ENCODE measurements around the gene DCAF11. TPM values are rescaled to one million over a fixed set of nuclear protein-coding genes. Genes with fewer than 3 reads are reported as not detected.

Gene DCAF11
- total and polyA plus RNA-seq, 2 of the 13 experiments (the other 11 are each of a cell fraction or from before 2014, with no cell fraction given), result 150 to 257 TPM

DNA sequence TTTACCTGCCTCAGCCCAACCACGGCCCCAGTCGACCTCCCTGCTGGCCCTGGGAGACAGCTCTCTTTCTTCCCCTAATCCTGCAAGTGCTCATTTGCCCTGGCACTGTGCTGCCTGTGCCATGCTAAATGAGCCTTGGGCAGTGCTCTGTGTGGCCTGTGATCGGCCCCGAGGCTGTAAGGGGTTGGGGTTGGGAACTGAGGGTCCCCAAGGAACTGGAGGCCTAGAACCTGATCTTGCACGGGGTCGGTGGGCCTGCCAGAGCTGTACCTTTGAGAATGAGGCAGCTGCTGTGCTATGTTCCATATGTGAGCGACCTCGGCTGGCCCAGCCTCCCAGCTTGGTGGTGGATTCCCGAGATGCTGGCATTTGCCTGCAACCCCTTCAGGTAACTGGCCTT is 35.5 kb downstream of the DCAF11 start (continued):
- no peak for TF ChIP-seq ONECUT2 (CRISPR knock-in tag; IDR thresholded peaks at IDR 0.05)
- TF ChIP-seq, protein P1, sequence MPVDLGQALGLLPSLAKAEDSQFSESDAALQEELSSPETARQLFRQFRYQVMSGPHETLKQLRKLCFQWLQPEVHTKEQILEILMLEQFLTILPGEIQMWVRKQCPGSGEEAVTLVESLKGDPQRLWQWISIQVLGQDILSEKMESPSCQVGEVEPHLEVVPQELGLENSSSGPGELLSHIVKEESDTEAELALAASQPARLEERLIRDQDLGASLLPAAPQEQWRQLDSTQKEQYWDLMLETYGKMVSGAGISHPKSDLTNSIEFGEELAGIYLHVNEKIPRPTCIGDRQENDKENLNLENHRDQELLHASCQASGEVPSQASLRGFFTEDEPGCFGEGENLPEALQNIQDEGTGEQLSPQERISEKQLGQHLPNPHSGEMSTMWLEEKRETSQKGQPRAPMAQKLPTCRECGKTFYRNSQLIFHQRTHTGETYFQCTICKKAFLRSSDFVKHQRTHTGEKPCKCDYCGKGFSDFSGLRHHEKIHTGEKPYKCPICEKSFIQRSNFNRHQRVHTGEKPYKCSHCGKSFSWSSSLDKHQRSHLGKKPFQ (CRISPR knock-in tag; IDR thresholded peaks at IDR 0.05; ENCODE audit: insufficient replicate concordance), result no peak
- TF ChIP-seq ZNF589 (CRISPR knock-in tag; conservative IDR thresholded peaks at IDR 0.05), result no peak
- TF ChIP-seq SP1 (IDR thresholded peaks at IDR 0.05), result no peak
- TF ChIP-seq SP1 (CRISPR knock-in tag; IDR thresholded peaks at IDR 0.05), result no peak
- TF ChIP-seq, protein P2, sequence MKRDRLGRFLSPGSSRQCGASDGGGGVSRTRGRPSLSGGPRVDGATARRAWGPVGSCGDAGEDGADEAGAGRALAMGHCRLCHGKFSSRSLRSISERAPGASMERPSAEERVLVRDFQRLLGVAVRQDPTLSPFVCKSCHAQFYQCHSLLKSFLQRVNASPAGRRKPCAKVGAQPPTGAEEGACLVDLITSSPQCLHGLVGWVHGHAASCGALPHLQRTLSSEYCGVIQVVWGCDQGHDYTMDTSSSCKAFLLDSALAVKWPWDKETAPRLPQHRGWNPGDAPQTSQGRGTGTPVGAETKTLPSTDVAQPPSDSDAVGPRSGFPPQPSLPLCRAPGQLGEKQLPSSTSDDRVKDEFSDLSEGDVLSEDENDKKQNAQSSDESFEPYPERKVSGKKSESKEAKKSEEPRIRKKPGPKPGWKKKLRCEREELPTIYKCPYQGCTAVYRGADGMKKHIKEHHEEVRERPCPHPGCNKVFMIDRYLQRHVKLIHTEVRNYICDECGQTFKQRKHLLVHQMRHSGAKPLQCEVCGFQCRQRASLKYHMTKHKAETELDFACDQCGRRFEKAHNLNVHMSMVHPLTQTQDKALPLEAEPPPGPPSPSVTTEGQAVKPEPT (CRISPR knock-in tag; IDR thresholded peaks at IDR 0.05; ENCODE audit: low read depth), result no peak
- no peak for TF ChIP-seq SP2 (CRISPR knock-in tag; IDR thresholded peaks at IDR 0.05)
- no peak for TF ChIP-seq NFATC3 (CRISPR knock-in tag; IDR thresholded peaks at IDR 0.05)
- no peak for TF ChIP-seq ZNF20 (CRISPR knock-in tag; IDR thresholded peaks at IDR 0.05)
- TF ChIP-seq, protein P3, sequence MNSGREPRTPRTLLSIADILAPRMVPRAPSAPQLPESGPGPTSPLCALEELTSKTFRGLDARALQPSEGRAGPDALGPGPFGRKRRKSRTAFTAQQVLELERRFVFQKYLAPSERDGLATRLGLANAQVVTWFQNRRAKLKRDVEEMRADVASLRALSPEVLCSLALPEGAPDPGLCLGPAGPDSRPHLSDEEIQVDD (CRISPR knock-in tag; IDR thresholded peaks at IDR 0.05; ENCODE audit: borderline replicate concordance), result no peak
- TF ChIP-seq ZNF839 (CRISPR knock-in tag; IDR thresholded peaks at IDR 0.05; ENCODE audit: borderline replicate concordance), result no peak
- no peak for TF ChIP-seq ZNF546 (CRISPR knock-in tag; conservative IDR thresholded peaks at IDR 0.05)
- TF ChIP-seq, protein P4, sequence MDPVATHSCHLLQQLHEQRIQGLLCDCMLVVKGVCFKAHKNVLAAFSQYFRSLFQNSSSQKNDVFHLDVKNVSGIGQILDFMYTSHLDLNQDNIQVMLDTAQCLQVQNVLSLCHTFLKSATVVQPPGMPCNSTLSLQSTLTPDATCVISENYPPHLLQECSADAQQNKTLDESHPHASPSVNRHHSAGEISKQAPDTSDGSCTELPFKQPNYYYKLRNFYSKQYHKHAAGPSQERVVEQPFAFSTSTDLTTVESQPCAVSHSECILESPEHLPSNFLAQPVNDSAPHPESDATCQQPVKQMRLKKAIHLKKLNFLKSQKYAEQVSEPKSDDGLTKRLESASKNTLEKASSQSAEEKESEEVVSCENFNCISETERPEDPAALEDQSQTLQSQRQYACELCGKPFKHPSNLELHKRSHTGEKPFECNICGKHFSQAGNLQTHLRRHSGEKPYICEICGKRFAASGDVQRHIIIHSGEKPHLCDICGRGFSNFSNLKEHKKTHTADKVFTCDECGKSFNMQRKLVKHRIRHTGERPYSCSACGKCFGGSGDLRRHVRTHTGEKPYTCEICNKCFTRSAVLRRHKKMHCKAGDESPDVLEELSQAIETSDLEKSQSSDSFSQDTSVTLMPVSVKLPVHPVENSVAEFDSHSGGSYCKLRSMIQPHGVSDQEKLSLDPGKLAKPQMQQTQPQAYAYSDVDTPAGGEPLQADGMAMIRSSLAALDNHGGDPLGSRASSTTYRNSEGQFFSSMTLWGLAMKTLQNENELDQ (CRISPR knock-in tag; IDR thresholded peaks at IDR 0.05; ENCODE audit: borderline replicate concordance), result no peak
- no peak for TF ChIP-seq ZNF781 (CRISPR knock-in tag; IDR thresholded peaks at IDR 0.05; ENCODE audit: borderline replicate concordance, not compliant biosample characterization)
- no peak for TF ChIP-seq EP300 (IDR thresholded peaks at IDR 0.05; ENCODE audit: low read depth in 2 of 2, low read length in 2 of 2)
- TF ChIP-seq EP300 (CRISPR knock-in tag; IDR thresholded peaks at IDR 0.05; ENCODE audit: borderline replicate concordance), result no peak
- TF ChIP-seq, protein P5, sequence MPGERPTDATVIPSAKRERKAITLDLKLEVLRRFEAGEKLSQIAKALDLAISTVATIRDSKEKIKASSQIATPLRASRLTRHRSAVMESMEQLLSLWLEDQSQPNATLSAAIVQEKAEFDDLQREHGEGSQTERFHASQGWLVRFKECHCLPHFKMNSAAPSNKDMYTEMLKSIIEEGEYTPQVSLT (CRISPR knock-in tag; IDR thresholded peaks at IDR 0.05; ENCODE audit: borderline replicate concordance, low read depth), result no peak
- TF ChIP-seq ZFX (CRISPR knock-in tag; IDR thresholded peaks at IDR 0.05; ENCODE audit: low read depth), result no peak
- 0 out of 2 replicates have a peak, but pooled peaks have one; percentile 25 for TF ChIP-seq CHD2 (IDR thresholded peaks at IDR 0.05; ENCODE audit: low read depth, low read length)
- TF ChIP-seq, protein P6, sequence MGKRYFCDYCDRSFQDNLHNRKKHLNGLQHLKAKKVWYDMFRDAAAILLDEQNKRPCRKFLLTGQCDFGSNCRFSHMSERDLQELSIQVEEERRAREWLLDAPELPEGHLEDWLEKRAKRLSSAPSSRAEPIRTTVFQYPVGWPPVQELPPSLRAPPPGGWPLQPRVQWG (CRISPR knock-in tag; IDR thresholded peaks at IDR 0.05; ENCODE audit: borderline replicate concordance, low read depth), result no peak
- no peak for TF ChIP-seq ZNF737 (CRISPR knock-in tag; IDR thresholded peaks at IDR 0.05; ENCODE audit: borderline replicate concordance)
